Measurements from ENCODE around the gene MYL9.

DNA sequence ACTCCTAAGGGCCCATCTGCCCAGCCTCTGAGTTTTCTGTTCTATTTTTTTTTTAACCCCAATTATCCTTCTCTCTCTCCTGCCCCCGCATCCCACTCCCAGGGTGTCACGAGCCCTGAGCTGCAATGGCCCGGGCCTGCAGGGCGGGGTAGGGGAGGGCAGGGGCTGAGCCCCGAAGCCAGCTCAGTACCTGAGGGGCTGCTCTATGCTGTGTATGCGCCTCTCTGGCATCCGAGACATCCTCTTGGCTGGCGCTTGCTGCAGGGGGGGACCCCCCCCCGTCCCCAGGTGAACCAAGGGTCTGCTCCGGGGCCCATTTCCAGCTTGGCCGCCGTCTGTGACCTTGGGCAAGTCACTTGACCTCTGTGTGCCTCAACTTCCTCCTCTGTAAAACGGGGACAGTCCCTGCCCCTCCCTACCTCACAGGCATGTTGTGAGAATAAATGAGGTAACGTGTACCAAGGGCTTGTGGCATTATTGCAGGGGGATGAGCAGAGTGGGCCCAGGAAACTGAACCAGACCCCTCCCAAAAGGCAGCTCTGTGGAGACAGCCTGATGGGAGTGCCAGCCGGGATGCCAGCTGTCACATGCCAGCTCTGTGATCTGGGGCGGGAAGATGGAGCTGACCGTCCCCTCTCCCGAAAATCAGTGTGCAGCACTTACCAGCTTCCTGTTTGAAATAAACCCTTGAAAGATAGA is 13.0 kb upstream of the MYL9 start:
- TF ChIP-seq EP300 (IDR thresholded peaks at IDR 0.05) (no peak), POLR2A (IDR thresholded peaks at IDR 0.05; ENCODE audit: low read depth) (no peak), POLR2AphosphoS5 (IDR thresholded peaks at IDR 0.05) (no peak)
- TF ChIP-seq, protein P1, sequence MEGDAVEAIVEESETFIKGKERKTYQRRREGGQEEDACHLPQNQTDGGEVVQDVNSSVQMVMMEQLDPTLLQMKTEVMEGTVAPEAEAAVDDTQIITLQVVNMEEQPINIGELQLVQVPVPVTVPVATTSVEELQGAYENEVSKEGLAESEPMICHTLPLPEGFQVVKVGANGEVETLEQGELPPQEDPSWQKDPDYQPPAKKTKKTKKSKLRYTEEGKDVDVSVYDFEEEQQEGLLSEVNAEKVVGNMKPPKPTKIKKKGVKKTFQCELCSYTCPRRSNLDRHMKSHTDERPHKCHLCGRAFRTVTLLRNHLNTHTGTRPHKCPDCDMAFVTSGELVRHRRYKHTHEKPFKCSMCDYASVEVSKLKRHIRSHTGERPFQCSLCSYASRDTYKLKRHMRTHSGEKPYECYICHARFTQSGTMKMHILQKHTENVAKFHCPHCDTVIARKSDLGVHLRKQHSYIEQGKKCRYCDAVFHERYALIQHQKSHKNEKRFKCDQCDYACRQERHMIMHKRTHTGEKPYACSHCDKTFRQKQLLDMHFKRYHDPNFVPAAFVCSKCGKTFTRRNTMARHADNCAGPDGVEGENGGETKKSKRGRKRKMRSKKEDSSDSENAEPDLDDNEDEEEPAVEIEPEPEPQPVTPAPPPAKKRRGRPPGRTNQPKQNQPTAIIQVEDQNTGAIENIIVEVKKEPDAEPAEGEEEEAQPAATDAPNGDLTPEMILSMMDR (IDR thresholded peaks at IDR 0.05) = no peak
